NCI-H146 treated with DMSO at 0.1 percent for 48 hours (cell line): ENCODE results near the gene SECTM1.
A peak's percentile ranks its signal among the peaks of the same experiment; 100 is the strongest.
"Not testable (repeated sequence)": the region's sequence is repeated elsewhere in the genome, so short reads cannot be mapped to it uniquely, and the experiment has no call there.

ENCODE experiments used
- DNase-seq: peaks from one replicate; lab custom pipeline; 2025; ENCODE audit not compliant: unreplicated experiment; lab: John Stamatoyannopoulos, UW

SECTM1 gene

GRCh38 chr17:82370471-82371332, 37.1 kb upstream of the SECTM1 start:
- DNase-seq = no peak

- DNase-seq = no peak
Measured at GRCh38 chr17:82369211-82369610, 35.6 kb upstream of the SECTM1 start.

- no peak for DNase-seq
Measured at GRCh38 chr17:82367724-82368524, 34.4 kb upstream of the SECTM1 start.

- peak; percentile 40 for DNase-seq
Measured at GRCh38 chr17:82366749-82367148, 33.2 kb upstream of the SECTM1 start.

- peak; percentile 32 for DNase-seq
Measured at GRCh38 chr17:82365606-82366295, 32.2 kb upstream of the SECTM1 start.

- DNase-seq = no peak
Measured at GRCh38 chr17:82361885-82362633, 28.5 kb upstream of the SECTM1 start.

- DNase-seq = not testable (repeated sequence)
Measured at GRCh38 chr17:82359451-82360074, 26.0 kb upstream of the SECTM1 start.

GRCh38 chr17:82358465-82359350, 25.1 kb upstream of the SECTM1 start, which contains the start of gene TEX19:
Gene TEX19, plus strand, starts transcription at chr17:82359247. Its CDS starts 2,904 bp downstream, at chr17:82362151.
- DNase-seq = peak; percentile 14

GRCh38 chr17:82357394-82357793, 23.8 kb upstream of the SECTM1 start:
- no peak for DNase-seq

- peak; percentile 46 for DNase-seq
Measured at GRCh38 chr17:82356845-82357355, 23.3 kb upstream of the SECTM1 start.

- DNase-seq = no peak
Measured at GRCh38 chr17:82355770-82356427, 22.3 kb upstream of the SECTM1 start.

GRCh38 chr17:82354804-82355308, 21.3 kb upstream of the SECTM1 start:
- no peak for DNase-seq

GRCh38 chr17:82353484-82353883, 19.9 kb upstream of the SECTM1 start:
- no peak for DNase-seq

- peak; percentile 71 for DNase-seq
Measured at GRCh38 chr17:82351713-82352488, 18.3 kb upstream of the SECTM1 start.

GRCh38 chr17:82351254-82351712, 17.7 kb upstream of the SECTM1 start:
- DNase-seq = no peak

- DNase-seq = no peak
Measured at GRCh38 chr17:82350182-82351030, 16.8 kb upstream of the SECTM1 start.
